ENCODE data around the gene PLEKHM2.

The PLEKHM2 gene, protein sequence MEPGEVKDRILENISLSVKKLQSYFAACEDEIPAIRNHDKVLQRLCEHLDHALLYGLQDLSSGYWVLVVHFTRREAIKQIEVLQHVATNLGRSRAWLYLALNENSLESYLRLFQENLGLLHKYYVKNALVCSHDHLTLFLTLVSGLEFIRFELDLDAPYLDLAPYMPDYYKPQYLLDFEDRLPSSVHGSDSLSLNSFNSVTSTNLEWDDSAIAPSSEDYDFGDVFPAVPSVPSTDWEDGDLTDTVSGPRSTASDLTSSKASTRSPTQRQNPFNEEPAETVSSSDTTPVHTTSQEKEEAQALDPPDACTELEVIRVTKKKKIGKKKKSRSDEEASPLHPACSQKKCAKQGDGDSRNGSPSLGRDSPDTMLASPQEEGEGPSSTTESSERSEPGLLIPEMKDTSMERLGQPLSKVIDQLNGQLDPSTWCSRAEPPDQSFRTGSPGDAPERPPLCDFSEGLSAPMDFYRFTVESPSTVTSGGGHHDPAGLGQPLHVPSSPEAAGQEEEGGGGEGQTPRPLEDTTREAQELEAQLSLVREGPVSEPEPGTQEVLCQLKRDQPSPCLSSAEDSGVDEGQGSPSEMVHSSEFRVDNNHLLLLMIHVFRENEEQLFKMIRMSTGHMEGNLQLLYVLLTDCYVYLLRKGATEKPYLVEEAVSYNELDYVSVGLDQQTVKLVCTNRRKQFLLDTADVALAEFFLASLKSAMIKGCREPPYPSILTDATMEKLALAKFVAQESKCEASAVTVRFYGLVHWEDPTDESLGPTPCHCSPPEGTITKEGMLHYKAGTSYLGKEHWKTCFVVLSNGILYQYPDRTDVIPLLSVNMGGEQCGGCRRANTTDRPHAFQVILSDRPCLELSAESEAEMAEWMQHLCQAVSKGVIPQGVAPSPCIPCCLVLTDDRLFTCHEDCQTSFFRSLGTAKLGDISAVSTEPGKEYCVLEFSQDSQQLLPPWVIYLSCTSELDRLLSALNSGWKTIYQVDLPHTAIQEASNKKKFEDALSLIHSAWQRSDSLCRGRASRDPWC

GRCh38 chr1:15684042-15684461 is at the start of gene PLEKHM2:
PLEKHM2 (plus strand) TSS chr1:15684320; CDS start chr1:15684559, 239 bp downstream.
- H3K4me3 ChIP-seq: peak within 1 kb of the TSS; percentile 67 to 98
- peak in 1 of 2 donors; percentile 30 for DNase-seq
- peaks cover 0 to 45% (median 23%) of the 10 kb centered on the region in 4 donors for H3K4me1 ChIP-seq
- H3K27me3 ChIP-seq: no peaks in the 10 kb centered on the region
- H3K27ac ChIP-seq: peak within 1 kb of the TSS; percentile 98
- no peaks in the 10 kb centered on the region for H3K9me3 ChIP-seq
- no peaks in the 10 kb centered on the region for H3K36me3 ChIP-seq
- intact Hi-C loops (cut with DNase I; ENCODE audit: low total_unique reads): loop anchor here (5.0 kb wide), 1 partner anchor 62 kb away; no protein-coding TSS in a partner anchor
- TF ChIP-seq, protein P1, sequence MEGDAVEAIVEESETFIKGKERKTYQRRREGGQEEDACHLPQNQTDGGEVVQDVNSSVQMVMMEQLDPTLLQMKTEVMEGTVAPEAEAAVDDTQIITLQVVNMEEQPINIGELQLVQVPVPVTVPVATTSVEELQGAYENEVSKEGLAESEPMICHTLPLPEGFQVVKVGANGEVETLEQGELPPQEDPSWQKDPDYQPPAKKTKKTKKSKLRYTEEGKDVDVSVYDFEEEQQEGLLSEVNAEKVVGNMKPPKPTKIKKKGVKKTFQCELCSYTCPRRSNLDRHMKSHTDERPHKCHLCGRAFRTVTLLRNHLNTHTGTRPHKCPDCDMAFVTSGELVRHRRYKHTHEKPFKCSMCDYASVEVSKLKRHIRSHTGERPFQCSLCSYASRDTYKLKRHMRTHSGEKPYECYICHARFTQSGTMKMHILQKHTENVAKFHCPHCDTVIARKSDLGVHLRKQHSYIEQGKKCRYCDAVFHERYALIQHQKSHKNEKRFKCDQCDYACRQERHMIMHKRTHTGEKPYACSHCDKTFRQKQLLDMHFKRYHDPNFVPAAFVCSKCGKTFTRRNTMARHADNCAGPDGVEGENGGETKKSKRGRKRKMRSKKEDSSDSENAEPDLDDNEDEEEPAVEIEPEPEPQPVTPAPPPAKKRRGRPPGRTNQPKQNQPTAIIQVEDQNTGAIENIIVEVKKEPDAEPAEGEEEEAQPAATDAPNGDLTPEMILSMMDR (IDR thresholded peaks at IDR 0.05): no peak

GRCh38 chr1:15636436-15636835 is 47.7 kb upstream of the PLEKHM2 start:
- DNase-seq: no peak
- Histone ChIP-seq H3K27ac (no peak overlapping the region), H3K4me1 (no peaks in the 10 kb centered on the region), H3K9me3 (no peaks in the 10 kb centered on the region), H3K36me3 (peaks cover 63 to 99% (median 92%) of the 10 kb centered on the region in 3 donors), H3K27me3 (no peaks in the 10 kb centered on the region), H3K4me3 (no peak overlapping the region)
- intact Hi-C loops (cut with DNase I; ENCODE audit: low total_unique reads): no loop called here
- TF ChIP-seq, protein P1 (IDR thresholded peaks at IDR 0.05): no peak

- Histone ChIP-seq H3K27ac (no peak overlapping the region), H3K27me3 (no peaks in the 10 kb centered on the region), H3K4me3 (no peak overlapping the region), H3K36me3 (peaks cover 52 to 96% (median 86%) of the 10 kb centered on the region in 3 donors), H3K9me3 (no peaks in the 10 kb centered on the region), H3K4me1 (no peaks in the 10 kb centered on the region)
- TF ChIP-seq, protein P1 (IDR thresholded peaks at IDR 0.05): no peak
- no peak for DNase-seq
- intact Hi-C loops (cut with DNase I; ENCODE audit: low total_unique reads): no loop called here
Measured at GRCh38 chr1:15637826-15638225, 46.3 kb upstream of the PLEKHM2 start.

DNA sequence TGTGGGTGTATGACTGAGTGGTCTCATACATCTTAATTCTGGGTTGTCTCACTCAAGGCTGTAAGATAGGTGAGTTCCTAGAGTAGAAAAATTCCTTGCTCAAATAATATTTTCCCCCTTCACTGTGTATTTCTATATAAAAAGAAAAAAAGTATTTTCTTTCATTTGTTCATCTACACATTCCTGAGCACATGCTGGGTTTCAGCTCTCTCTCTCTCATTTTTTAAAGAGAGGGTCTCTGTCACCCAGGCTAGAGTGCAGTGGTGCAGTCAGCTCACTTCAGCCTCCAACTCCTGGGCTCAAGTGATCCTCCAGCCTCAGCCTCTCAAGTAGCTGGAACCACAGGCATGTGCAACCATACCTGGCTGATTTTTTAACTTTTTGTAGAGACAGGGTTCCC is 44.9 kb upstream of the PLEKHM2 start:
- DNase-seq: no peak
- TF ChIP-seq, protein P1 (IDR thresholded peaks at IDR 0.05): no peak
- Histone ChIP-seq H3K4me3 (no peak overlapping the region), H3K9me3 (no peaks in the 10 kb centered on the region), H3K4me1 (no peaks in the 10 kb centered on the region), H3K36me3 (peaks cover 37 to 96% (median 80%) of the 10 kb centered on the region in 3 donors), H3K27ac (no peak overlapping the region), H3K27me3 (no peaks in the 10 kb centered on the region)
- intact Hi-C loops (cut with DNase I; ENCODE audit: low total_unique reads): no loop called here

DNA sequence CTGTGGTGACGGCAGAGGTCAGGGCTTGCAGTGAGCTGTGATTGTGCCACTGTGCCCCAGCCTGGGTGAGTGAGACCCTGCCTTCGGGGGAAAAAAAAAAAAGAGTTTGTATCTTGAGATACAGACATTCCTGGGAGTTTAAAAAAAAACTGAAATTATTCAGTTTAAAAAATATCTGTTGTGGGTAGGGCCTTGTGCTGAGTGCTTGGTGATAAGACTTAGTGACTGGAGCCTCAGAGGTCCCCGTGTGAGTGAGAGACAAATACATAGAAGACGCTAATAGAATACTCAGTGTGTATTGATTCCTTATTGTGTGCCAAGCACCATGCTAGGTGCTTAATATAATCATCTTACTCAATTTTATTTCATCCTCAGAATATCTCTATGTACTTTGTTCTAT is 44.2 kb upstream of the PLEKHM2 start:
- no peak for DNase-seq
- peaks cover 31 to 95% (median 75%) of the 10 kb centered on the region in 3 donors for H3K36me3 ChIP-seq
- no peaks in the 10 kb centered on the region for H3K27me3 ChIP-seq
- H3K4me3 ChIP-seq: no peak overlapping the region
- TF ChIP-seq, protein P1 (IDR thresholded peaks at IDR 0.05): no peak
- no peak overlapping the region for H3K27ac ChIP-seq
- intact Hi-C loops (cut with DNase I; ENCODE audit: low total_unique reads): no loop called here
- H3K9me3 ChIP-seq: no peaks in the 10 kb centered on the region
- H3K4me1 ChIP-seq: no peaks in the 10 kb centered on the region
